Stimulated activated CD8-positive, alpha-beta memory T cell treated with anti-CD3 and anti-CD28 coated beads, Interleukin-4, amount 100 ng/mL, for 24 hours (primary cell): Measurements from ENCODE around the gene CFAP221.

Experiments
- DNase-seq: peaks from one replicate; pipeline ENCODE4 v3.0.0-alpha.2; 2020; ENCODE audit warnings: low read depth

The CFAP221 gene

GRCh38 chr2:119645173-119645855 lies 101.1 kb downstream of the CFAP221 start:
- DNase-seq = no peak

GRCh38 chr2:119646149-119646548 lies 101.9 kb downstream of the CFAP221 start:
- no peak for DNase-seq

DNA sequence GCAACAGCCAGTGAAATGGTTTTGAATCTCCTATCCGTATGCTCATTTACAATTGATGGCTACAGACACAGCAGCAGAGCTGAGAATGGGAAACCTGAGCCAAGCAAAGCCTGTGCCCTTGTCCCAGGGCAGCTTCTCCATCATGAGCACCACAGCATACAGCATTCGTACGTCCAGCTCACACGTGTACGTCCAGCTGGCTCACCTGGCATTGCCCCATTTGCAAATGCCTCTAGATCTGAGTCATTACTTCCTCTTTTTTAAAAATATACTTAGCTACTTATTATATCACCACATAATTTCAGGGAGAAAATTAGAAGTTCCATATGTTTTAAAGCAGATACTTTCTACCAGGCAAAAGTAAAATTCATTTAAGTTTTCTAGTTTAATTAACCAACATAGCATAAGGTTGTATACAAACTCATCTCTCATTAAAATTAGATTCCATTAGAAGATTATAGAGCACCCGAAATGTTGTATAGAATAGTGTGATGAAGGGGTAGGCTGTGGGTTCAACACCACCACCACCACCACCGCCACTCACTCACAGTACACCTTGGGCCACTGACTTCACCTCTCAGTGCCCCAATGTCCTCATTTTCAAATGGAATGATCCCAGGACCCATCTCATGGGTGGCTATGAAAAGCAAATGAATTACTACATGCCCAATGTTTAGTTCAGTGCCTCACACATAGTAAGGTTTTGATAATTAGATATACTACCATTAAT lies 103.4 kb downstream of the CFAP221 start:
- DNase-seq = no peak

DNA sequence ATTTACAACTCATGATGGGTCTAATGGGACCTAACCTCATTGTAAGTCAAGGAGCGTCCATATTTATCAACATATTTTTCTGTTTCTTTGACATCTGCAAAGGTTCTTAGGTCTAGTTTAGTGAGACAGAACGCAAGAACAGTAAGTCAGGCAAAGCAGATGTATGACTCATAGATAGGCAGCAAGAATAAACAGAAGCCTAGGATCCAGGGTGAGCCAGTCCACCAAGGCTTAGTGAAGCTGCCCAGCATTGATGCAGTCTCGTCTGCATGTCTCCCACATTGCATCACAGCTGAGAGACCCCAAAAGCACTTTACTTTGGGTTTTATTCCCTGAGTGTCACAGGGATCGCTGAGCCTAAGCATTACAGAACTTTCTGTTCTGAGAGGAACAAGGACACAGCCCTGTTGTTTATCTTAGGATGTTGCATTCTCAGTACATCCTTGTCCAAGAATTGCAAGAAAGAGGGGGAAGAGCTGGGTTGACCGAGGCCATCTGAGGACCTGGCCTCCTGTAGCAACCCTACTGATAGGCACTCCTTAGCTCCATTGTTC lies 105.2 kb downstream of the CFAP221 start:
- no peak for DNase-seq

- DNase-seq = no peak
Measured at GRCh38 chr2:119650206-119650605, 106.0 kb downstream of the CFAP221 start.

GRCh38 chr2:119650846-119651370 lies 106.7 kb downstream of the CFAP221 start:
- DNase-seq = no peak

GRCh38 chr2:119657466-119658145 lies 113.4 kb downstream of the CFAP221 start:
- no peak for DNase-seq

- no peak for DNase-seq
Measured at GRCh38 chr2:119659601-119660342, 115.5 kb downstream of the CFAP221 start.

- DNase-seq = no peak
Measured at GRCh38 chr2:119660343-119660658, 116.1 kb downstream of the CFAP221 start.

DNA sequence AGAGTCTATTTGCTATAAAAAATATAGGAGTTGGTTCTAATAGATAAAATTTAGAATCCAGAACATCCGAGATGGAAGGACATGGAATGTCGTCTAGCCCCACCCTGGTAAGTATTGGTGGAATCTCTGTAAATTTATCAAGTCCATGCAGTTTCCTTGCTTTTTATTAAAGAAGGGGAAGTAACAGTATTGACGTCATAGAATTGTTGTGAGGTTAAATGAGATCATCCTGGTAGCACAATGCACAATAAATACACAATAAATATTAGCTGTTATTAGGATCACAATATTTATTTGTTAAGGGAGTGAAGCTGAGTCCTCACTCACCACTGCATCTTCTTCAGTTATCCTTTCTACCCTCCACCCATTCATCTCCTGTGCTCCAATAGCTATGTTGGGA lies 118.0 kb downstream of the CFAP221 start:
- DNase-seq = no peak

- DNase-seq = no peak
Measured at GRCh38 chr2:119668546-119668945, 124.3 kb downstream of the CFAP221 start.

- no peak for DNase-seq
Measured at GRCh38 chr2:119671016-119671415, 126.8 kb downstream of the CFAP221 start.

DNA sequence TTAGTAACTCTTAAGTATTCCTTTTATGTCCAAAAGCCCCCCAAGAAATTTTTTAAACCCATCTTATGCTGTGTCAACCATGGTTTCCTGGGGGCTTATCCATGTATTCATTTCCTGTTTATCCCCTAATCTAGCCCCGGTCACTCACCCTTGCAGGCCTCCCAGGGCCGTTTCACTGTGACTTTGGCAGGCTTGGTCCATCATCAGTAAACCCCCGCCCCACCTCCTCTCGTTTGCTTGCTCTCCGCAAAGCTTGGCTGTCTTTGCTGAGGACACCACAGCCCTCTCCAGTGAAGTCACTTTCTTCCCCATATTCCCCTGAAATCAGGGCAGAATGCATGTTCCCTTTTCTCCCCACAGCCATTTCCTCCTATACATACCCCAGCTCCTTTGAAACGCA lies 127.5 kb downstream of the CFAP221 start:
- no peak for DNase-seq

GRCh38 chr2:119672161-119672862 lies 128.1 kb downstream of the CFAP221 start:
- no peak for DNase-seq

- no peak for DNase-seq
Measured at GRCh38 chr2:119673796-119674195, 129.5 kb downstream of the CFAP221 start.

GRCh38 chr2:119674711-119675500 lies 130.7 kb downstream of the CFAP221 start:
- DNase-seq = no peak

DNA sequence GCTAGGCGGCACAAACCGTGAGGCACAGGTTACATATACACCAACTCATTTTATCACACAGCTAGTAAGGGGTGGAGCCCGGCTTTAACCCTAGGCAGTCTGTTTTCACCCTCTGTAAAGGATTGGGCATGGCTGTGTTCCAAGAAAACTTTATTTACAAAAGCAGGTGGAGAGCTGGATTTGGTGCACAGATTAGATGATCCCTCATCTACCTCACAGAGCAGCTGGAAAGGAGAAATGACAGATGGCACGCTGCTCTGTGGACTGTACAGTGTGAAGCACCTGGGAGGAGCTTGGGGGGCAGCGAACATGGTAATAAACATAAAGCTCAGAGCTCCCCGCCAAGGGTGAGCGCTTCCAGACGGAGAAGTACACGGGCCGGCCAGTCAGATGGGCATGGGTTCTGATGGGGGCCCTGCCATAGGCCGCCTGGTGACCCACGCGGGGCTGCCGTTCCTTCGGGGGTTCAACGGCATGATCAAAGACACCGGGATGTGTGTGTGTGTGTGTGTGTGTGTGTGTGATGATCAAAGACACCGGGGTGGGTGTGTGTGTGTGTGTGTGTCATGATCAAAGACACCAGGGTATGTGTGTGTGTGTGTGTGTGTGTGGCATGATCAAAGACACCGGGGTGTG lies 133.9 kb downstream of the CFAP221 start:
- DNase-seq = no peak

DNA sequence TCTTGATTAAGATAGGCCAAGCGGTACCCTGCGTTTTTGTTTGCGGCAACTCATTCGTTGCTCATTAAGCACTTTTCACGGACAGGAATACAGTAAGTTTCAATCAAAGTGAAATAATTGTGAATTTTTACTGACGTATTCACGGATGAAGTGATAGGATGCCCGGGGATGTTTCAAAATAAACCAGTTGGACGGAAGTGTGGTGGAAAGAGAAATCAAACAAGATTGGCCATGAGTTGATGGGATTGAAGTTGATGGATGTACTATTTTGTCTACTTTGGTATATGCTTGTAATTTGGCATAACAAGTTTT lies 135.2 kb downstream of the CFAP221 start:
- no peak for DNase-seq

DNA sequence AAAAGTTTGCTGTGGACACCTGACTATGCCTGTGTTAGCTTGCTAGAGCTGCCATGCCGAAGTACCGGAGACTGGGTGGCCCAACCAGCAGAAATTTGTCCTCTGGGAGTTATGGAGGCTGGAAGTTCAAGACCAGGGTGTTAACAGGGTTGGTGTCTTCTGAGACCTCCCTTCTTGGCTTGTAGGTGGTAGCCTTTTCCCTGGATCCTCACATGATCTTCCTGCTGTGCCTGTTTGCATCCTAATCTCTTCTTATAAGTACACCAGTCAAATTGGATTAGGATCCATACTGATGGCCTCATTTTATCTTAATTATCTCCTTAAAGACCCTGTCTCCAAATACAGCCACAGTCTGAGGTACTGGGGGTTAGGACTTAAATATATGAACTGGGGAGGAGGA lies 135.6 kb downstream of the CFAP221 start:
- no peak for DNase-seq

DNA sequence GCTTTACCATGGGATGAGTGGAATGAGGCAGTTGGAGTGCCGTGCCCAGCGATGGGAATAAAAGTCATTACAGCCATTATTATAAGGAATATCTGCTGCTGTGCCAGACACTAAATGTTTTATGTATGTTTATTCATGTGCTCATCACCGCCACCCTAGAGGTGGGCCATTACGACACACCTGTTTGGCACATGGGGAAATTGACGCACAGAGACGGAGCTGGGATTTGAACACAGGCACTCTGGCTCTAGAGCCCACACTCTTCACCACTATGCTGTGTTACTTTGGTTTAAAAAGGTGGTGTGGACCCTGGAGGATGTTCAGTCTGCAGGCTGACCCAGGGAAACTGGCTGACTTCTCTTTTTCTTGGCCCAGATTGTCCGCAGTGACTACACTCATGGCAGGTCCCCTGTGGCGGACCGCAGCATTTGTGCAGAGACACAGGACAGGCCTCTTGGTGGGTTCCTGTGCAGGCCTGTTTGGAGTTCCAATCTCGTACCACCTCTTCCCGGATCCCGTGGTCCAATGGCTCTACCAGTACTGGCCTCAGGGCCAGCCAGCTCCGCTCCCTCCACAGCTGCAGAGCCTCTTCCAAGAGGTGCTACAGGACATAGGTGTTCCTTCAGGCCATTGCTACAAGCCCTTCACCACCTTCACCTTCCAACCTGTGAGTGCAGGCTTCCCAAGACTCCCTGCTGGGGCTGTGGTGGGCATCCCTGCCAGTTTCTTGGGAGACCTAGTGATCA lies 136.4 kb downstream of the CFAP221 start:
- no peak for DNase-seq
